Sigmoid colon (tissue), 7 donors: Measurements from ENCODE around the gene PRKN. TPM values are rescaled to one million over a fixed set of nuclear protein-coding genes. Genes with fewer than 3 reads are reported as not detected.
A peak's percentile ranks its signal among the peaks of the same experiment; 100 is the strongest.

Experiments used
- DNase-seq: peaks from one replicate; pipeline ENCODE4 v3.0.0-alpha.2; 2019
- H3K27ac ChIP-seq, 4 donors: fragments of 200-600 bp; sonication (generic); one replicate each; pipeline ENCODE4 v1.5.1; 2016 to 2019; ENCODE audit warnings: mild to moderate bottlenecking in 1 of 4
- H3K27me3 ChIP-seq, 3 donors: fragments of 200-600 bp; sonication (generic); one replicate each; pipeline ENCODE4 v1.5.1; 2019; ENCODE audit warnings: mild to moderate bottlenecking in 1 of 3
- H3K36me3 ChIP-seq, 4 donors: fragments of 200-600 bp; sonication (generic); one replicate each; pipeline ENCODE4 v1.5.1; 2016 to 2019
- H3K4me1 ChIP-seq, 4 donors: fragments of 200-600 bp; sonication (generic); one replicate each; pipeline ENCODE4 v1.5.1; 2017 to 2019
- H3K4me3 ChIP-seq, 4 donors: fragments of 200-600 bp; sonication (generic); one replicate each; pipeline ENCODE4 v1.5.1; 2017 to 2019; ENCODE audit warnings: mild to moderate bottlenecking in 2 of 4, moderate library complexity in 1 of 4
- H3K9me3 ChIP-seq, 4 donors: fragments of 200-600 bp in 3 of 4; sonication (generic) in 3 of 4; one replicate each; pipeline versions ENCODE4 v1.5.1 to v1.6.1; 2013 to 2019
- EP300 ChIP-seq, 4 donors: sonication (generic); formaldehyde crosslinking; IDR thresholded peaks; one replicate each; pipeline ENCODE4 v1.6.1; 2017; ENCODE audit warnings: antibody characterized with exemption in 4 of 4
- POLR2A ChIP-seq, 2 donors: fragments of 450-650 bp; IDR thresholded peaks; one replicate each; pipeline ENCODE4 v1.6.1; 2016; ENCODE audit warnings: antibody characterized with exemption in 2 of 2, mild to moderate bottlenecking in 2 of 2, moderate library complexity in 2 of 2
- POLR2AphosphoS5 ChIP-seq, 4 donors: sonication (generic); formaldehyde crosslinking; IDR thresholded peaks; one replicate each; pipeline ENCODE4 v1.6.1; 2017; ENCODE audit warnings: antibody characterized with exemption in 4 of 4
- WGBS, 2 donors: extraction: QIAGEN DNeasy Blood & Tissue Kit; methylation state at CpG; one replicate each; pipeline ENCODE4 v1.1.7; 2013; 5-methylcytosine and 5-hydroxymethylcytosine counted together
- intact Hi-C: fragments of 100-400 bp; cut with DNase I; formaldehyde crosslinking; loops from one replicate; pipeline ENCODE4 v1.15.1; 2023
- polyA plus RNA-seq, 3 donors: library from polyadenylated mRNA; stranded (reverse); fragments of 200-250 nt; gene quantifications; one replicate each; pipeline ENCODE4 v1.2.3, GENCODE V29; 2013
- total RNA-seq, 4 donors: library from RNA; depleted of rRNA; stranded (reverse); fragments of >200 nt; gene quantifications; one replicate each; pipeline ENCODE4 v1.1.0, GENCODE V29; 2016
- TF ChIP-seq, protein P1 (sequence below), 4 experiments: fragments of 450-650 bp in 3 of 4; fragments of 200-600 bp in 1 of 4; IDR thresholded peaks; one replicate each; pipeline ENCODE4 v1.5.1; 2016 to 2019; ENCODE audit warnings: antibody characterized with exemption in 4 of 4, mild to moderate bottlenecking in 3 of 4, moderate library complexity in 2 of 4
- donor health status: healthy with polysubstance abuse.
- donor health status: Bipolar disorder and iron deficiency.
- donor health status: healthy.

The PRKN gene
- total and polyA plus RNA-seq, 7 donors, result 0.38 to 173 (median 9.7) TPM

DNA sequence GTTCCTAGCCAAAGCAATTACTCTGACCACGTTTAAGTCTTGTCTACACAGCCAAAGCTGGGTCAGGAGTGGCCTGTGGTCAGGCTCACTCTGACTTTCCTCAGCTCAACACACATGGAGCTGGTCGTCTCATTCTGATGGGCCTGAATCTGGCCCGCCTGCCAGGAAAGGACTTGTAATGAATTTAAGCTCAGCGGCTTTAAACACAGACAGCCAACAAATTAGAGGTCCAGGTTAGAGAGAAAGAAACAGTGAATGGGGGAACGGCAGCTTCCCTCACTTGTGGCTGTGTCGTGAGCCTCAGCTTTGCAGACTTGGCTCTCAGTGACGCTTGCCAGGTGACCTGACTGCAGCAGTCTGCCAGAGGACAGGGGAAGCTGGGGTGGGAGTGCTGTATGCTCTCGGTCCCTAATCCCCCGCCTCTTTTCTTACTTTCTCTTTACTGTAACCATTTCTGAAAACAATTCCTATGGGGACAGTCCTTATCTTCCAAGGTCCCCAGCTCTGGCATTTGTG, 1331.8 kb downstream of the PRKN start:
- intact Hi-C loops, result no loop called here
- no peaks in the 10 kb centered on the region for H3K9me3 ChIP-seq
- H3K36me3 ChIP-seq, result no peaks in the 10 kb centered on the region
- H3K27ac ChIP-seq, result no peak overlapping the region
- H3K27me3 ChIP-seq, result no peaks in the 10 kb centered on the region
- TF ChIP-seq POLR2AphosphoS5 (IDR thresholded peaks at IDR 0.05) (no peak), POLR2A (IDR thresholded peaks at IDR 0.05) (no peak), EP300 (IDR thresholded peaks at IDR 0.05) (no peak)
- TF ChIP-seq, protein P1, sequence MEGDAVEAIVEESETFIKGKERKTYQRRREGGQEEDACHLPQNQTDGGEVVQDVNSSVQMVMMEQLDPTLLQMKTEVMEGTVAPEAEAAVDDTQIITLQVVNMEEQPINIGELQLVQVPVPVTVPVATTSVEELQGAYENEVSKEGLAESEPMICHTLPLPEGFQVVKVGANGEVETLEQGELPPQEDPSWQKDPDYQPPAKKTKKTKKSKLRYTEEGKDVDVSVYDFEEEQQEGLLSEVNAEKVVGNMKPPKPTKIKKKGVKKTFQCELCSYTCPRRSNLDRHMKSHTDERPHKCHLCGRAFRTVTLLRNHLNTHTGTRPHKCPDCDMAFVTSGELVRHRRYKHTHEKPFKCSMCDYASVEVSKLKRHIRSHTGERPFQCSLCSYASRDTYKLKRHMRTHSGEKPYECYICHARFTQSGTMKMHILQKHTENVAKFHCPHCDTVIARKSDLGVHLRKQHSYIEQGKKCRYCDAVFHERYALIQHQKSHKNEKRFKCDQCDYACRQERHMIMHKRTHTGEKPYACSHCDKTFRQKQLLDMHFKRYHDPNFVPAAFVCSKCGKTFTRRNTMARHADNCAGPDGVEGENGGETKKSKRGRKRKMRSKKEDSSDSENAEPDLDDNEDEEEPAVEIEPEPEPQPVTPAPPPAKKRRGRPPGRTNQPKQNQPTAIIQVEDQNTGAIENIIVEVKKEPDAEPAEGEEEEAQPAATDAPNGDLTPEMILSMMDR (IDR thresholded peaks at IDR 0.05), result no peak
- WGBS, 2 donors, result 80 to 86% methylated on average over 9 of the region's 9 CpGs
- no peak for DNase-seq
- no peak overlapping the region for H3K4me3 ChIP-seq
- H3K4me1 ChIP-seq, result peaks cover 0 to 4% (median 1%) of the 10 kb centered on the region in 4 donors

DNA sequence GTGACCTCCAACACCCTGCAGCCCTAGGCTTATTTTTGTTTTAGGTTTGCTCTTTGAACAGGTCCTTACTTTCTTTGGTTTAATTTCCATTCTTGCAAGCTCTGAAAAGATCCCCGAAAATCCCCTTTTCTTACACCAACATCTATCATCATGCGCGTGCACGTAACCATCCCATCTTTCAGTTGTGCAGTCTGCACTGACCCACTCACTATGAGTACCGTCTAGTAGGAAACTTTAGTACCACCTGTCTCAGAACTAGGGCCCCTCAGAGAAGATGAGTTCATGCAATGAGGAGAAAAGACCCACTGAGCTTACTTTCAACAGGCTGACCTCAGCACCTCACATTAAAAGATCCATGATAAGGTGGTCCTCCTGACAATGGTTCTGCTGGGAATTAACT, 1333.1 kb downstream of the PRKN start:
- Histone ChIP-seq H3K27ac (no peak overlapping the region), H3K4me3 (no peak overlapping the region), H3K27me3 (no peaks in the 10 kb centered on the region), H3K9me3 (no peaks in the 10 kb centered on the region), H3K4me1 (peaks cover 0 to 4% (median 1%) of the 10 kb centered on the region in 4 donors), H3K36me3 (no peaks in the 10 kb centered on the region)
- no peak for DNase-seq
- intact Hi-C loops, result no loop called here
- TF ChIP-seq, protein P1 (IDR thresholded peaks at IDR 0.05), result no peak
- WGBS, 2 donors, result 80 to 90% methylated on average over 5 of the region's 5 CpGs

DNA sequence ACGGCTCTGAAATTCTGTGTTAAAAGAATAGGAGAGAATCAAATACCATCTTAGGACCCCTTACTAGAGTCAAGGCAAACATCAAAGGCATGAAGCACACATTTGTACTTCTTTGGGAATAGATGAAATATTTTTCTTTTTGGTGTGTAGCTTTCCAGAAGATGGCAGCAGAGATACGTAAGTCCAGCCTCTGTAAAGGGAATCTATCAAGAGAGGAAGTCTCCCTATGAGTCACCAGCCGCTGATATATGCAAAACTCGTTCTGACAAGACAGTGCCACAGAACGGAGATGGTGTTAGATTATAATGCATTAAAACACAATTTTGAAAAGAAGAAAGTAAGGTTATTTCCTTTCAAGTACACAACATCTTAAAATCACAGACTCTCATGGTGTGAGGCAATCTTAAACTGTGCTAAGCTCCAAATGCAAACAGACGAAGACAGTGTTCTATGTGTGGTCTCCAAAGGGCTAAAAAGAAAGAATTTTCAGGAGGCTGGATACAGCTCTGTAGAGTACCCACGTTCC, 1333.7 kb downstream of the PRKN start:
- peaks cover 0 to under 1% (median 0%) of the 10 kb centered on the region in 4 donors for H3K9me3 ChIP-seq
- 17 to 18% methylated on average over 7 of the region's 7 CpGs for WGBS, 2 donors
- intact Hi-C loops, result no loop called here
- no peak overlapping the region for H3K27ac ChIP-seq
- no peaks in the 10 kb centered on the region for H3K27me3 ChIP-seq
- H3K4me3 ChIP-seq, result no peak overlapping the region
- TF ChIP-seq POLR2AphosphoS5 (IDR thresholded peaks at IDR 0.05) (no peak), EP300 (IDR thresholded peaks at IDR 0.05) (no peak)
- TF ChIP-seq, protein P1 (IDR thresholded peaks at IDR 0.05), result peak; percentile 31 to 62 (median 50)
- DNase-seq, result no peak
- no peaks in the 10 kb centered on the region for H3K36me3 ChIP-seq
- peaks cover 0 to 4% (median 1%) of the 10 kb centered on the region in 4 donors for H3K4me1 ChIP-seq

DNA sequence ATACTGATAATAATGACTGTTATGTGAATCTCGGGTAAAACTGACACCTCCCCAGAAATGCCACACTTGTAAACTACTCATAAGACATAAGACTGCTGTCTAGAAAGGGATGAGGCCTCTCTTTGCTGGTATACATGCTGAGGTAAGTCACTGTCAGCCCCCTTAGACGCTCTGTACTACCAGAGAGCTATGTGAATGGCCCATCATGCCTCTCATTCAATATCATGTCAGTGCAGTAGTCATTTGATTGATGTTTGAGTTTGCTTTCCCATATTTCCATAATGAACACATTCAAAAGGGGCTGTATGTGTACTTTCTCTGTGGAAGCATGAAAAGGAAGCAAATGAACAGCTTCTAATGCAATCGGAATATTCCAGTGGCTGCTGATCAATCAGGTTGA, 1334.3 kb downstream of the PRKN start:
- Histone ChIP-seq H3K27me3 (no peaks in the 10 kb centered on the region), H3K4me1 (peaks cover 0 to 4% (median 1%) of the 10 kb centered on the region in 4 donors), H3K27ac (no peak overlapping the region), H3K4me3 (no peak overlapping the region), H3K36me3 (no peaks in the 10 kb centered on the region), H3K9me3 (peaks cover 0 to 5% (median 0%) of the 10 kb centered on the region in 4 donors)
- intact Hi-C loops, result no loop called here
- no peak for DNase-seq
- WGBS, 2 donors, result 82 to 84% methylated on average over 3 of the region's 3 CpGs
- TF ChIP-seq, protein P1 (IDR thresholded peaks at IDR 0.05), result no peak
- no peak for TF ChIP-seq EP300 (IDR thresholded peaks at IDR 0.05)
- no peak for TF ChIP-seq POLR2A (IDR thresholded peaks at IDR 0.05)
- no peak for TF ChIP-seq POLR2AphosphoS5 (IDR thresholded peaks at IDR 0.05)

DNA sequence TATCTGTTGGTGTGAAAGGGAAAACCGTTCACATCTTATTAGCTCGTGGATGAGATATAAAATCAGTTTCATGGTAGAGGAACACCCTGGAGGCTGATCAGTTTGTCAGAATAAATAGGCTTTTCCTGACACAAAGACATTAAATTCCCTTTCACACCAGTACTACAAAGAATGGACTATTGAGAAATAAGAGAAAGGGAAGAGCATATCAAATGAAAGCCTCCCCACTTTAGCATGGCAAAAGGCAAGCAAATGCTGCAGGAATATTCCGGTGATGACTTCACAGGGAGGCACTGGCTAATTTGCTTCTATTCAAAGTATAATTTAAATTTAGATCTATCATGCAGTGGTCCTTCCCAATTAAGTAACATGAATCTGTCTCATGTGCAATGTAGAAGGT, 1337.8 kb downstream of the PRKN start:
- no peak for DNase-seq
- Histone ChIP-seq H3K27me3 (no peaks in the 10 kb centered on the region), H3K27ac (no peak overlapping the region), H3K4me1 (peaks cover 0 to 4% (median 1%) of the 10 kb centered on the region in 4 donors), H3K36me3 (no peaks in the 10 kb centered on the region), H3K4me3 (no peak overlapping the region), H3K9me3 (peaks cover 0 to 5% (median 0%) of the 10 kb centered on the region in 4 donors)
- intact Hi-C loops, result no loop called here
- WGBS, 2 donors, result 85 to 86% methylated on average over 3 of the region's 3 CpGs
- TF ChIP-seq, protein P1 (IDR thresholded peaks at IDR 0.05), result no peak
- TF ChIP-seq POLR2A (IDR thresholded peaks at IDR 0.05) (no peak), EP300 (IDR thresholded peaks at IDR 0.05) (no peak), POLR2AphosphoS5 (IDR thresholded peaks at IDR 0.05) (no peak)
